ENCODE measurements around the gene HBG2. TPM values are rescaled to one million over a fixed set of nuclear protein-coding genes. Genes with fewer than 3 reads are reported as not detected.

Gene HBG2
- total and polyA plus RNA-seq, 9 of the 15 experiments (the other 6 are each of a cell fraction or from before 2014, with no cell fraction given), result 1,626 to 58,619 (median 10,515) TPM

GRCh38 chr11:5234381-5234834 is 20.2 kb downstream of the HBG2 start, which contains the start of gene HBD (continued):
- TF ChIP-seq, protein P1, sequence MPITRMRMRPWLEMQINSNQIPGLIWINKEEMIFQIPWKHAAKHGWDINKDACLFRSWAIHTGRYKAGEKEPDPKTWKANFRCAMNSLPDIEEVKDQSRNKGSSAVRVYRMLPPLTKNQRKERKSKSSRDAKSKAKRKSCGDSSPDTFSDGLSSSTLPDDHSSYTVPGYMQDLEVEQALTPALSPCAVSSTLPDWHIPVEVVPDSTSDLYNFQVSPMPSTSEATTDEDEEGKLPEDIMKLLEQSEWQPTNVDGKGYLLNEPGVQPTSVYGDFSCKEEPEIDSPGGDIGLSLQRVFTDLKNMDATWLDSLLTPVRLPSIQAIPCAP (CRISPR knock-in tag; IDR thresholded peaks at IDR 0.05; ENCODE audit: borderline replicate concordance), result no peak
- TF ChIP-seq ZNF75A (CRISPR knock-in tag; IDR thresholded peaks at IDR 0.05) (no peak), SOX6 (IDR thresholded peaks at IDR 0.05) (peak; percentile 74; the same call in 1 of the 2 replicates), MEF2D (tag; conservative IDR thresholded peaks at IDR 0.05; ENCODE audit: low read depth) (peak; percentile 98), POLR2G (IDR thresholded peaks at IDR 0.05; ENCODE audit: low read depth, low read length) (no peak), ZNF282 (CRISPR knock-in tag; IDR thresholded peaks at IDR 0.05) (no peak), CREM (IDR thresholded peaks at IDR 0.05; ENCODE audit: low read depth) (peak; percentile 5; the same call in 1 of the 2 replicates), RCOR1 (IDR thresholded peaks at IDR 0.05; ENCODE audit: borderline replicate concordance in 1 of 2, low read depth in 2 of 2, low read length in 2 of 2) (peak in 1 of 2 experiments; percentile 50; a peak in 1 of 4 replicates), MAZ (CRISPR knock-in tag; conservative IDR thresholded peaks at IDR 0.05 in 1 of 2, IDR thresholded peaks at IDR 0.05 in 1 of 2) (peak in 1 of 2 experiments; percentile 46; a peak in 2 of 4 replicates), ZNF184 (CRISPR knock-in tag; IDR thresholded peaks at IDR 0.05) (no peak), PHF20 (IDR thresholded peaks at IDR 0.05; ENCODE audit: partially characterized antibody) (no peak), PRMT5 (CRISPR knock-in tag; IDR thresholded peaks at IDR 0.05) (no peak), ZNF707 (CRISPR knock-in tag; conservative IDR thresholded peaks at IDR 0.05) (no peak), ZNF785 (CRISPR knock-in tag; IDR thresholded peaks at IDR 0.05) (no peak), ZNF57 (CRISPR knock-in tag; IDR thresholded peaks at IDR 0.05) (no peak), ZNF175 (CRISPR knock-in tag; IDR thresholded peaks at IDR 0.05; ENCODE audit: low read depth) (no peak)
- TF ChIP-seq, protein P2, sequence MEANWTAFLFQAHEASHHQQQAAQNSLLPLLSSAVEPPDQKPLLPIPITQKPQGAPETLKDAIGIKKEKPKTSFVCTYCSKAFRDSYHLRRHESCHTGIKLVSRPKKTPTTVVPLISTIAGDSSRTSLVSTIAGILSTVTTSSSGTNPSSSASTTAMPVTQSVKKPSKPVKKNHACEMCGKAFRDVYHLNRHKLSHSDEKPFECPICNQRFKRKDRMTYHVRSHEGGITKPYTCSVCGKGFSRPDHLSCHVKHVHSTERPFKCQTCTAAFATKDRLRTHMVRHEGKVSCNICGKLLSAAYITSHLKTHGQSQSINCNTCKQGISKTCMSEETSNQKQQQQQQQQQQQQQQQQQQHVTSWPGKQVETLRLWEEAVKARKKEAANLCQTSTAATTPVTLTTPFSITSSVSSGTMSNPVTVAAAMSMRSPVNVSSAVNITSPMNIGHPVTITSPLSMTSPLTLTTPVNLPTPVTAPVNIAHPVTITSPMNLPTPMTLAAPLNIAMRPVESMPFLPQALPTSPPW (CRISPR knock-in tag; IDR thresholded peaks at IDR 0.05), result no peak
- TF ChIP-seq, protein P3, sequence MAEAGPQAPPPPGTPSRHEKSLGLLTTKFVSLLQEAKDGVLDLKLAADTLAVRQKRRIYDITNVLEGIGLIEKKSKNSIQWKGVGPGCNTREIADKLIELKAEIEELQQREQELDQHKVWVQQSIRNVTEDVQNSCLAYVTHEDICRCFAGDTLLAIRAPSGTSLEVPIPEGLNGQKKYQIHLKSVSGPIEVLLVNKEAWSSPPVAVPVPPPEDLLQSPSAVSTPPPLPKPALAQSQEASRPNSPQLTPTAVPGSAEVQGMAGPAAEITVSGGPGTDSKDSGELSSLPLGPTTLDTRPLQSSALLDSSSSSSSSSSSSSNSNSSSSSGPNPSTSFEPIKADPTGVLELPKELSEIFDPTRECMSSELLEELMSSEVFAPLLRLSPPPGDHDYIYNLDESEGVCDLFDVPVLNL (CRISPR knock-in tag; IDR thresholded peaks at IDR 0.05; ENCODE audit: low read depth), result no peak
- TF ChIP-seq, protein P4, sequence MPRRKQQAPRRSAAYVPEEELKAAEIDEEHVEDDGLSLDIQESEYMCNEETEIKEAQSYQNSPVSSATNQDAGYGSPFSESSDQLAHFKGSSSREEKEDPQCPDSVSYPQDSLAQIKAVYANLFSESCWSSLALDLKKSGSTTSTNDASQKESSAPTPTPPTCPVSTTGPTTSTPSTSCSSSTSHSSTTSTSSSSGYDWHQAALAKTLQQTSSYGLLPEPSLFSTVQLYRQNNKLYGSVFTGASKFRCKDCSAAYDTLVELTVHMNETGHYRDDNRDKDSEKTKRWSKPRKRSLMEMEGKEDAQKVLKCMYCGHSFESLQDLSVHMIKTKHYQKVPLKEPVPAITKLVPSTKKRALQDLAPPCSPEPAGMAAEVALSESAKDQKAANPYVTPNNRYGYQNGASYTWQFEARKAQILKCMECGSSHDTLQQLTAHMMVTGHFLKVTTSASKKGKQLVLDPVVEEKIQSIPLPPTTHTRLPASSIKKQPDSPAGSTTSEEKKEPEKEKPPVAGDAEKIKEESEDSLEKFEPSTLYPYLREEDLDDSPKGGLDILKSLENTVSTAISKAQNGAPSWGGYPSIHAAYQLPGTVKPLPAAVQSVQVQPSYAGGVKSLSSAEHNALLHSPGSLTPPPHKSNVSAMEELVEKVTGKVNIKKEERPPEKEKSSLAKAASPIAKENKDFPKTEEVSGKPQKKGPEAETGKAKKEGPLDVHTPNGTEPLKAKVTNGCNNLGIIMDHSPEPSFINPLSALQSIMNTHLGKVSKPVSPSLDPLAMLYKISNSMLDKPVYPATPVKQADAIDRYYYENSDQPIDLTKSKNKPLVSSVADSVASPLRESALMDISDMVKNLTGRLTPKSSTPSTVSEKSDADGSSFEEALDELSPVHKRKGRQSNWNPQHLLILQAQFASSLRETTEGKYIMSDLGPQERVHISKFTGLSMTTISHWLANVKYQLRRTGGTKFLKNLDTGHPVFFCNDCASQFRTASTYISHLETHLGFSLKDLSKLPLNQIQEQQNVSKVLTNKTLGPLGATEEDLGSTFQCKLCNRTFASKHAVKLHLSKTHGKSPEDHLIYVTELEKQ (CRISPR knock-in tag; IDR thresholded peaks at IDR 0.05), result no peak
